ENCODE data around the gene DDX11.

- no peak for TF ChIP-seq POLR2A (IDR thresholded peaks at IDR 0.05; ENCODE audit: low read depth, low read length)
- no peak for TF ChIP-seq POLR2AphosphoS5 (IDR thresholded peaks at IDR 0.05; ENCODE audit: low read depth, low read length)
These were observed 37.5 kb upstream of the DDX11 start for GRCh38 chr12:31035967-31036665.

Measured in GM12892 (cell line).